ENCODE measurements around the gene CBS.
"Not testable (repeated sequence)": the region's sequence is repeated elsewhere in the genome, so short reads cannot be mapped to it uniquely, and the experiment has no call there.

Gene CBS

GRCh38 chr21:43104642-43105041, 29.0 kb upstream of the CBS start:
- CTCF ChIA-PET; POLR2A ChIA-PET; DNase-seq; H3K27me3 ChIP-seq (replicated peaks in 2 of 5; ENCODE audit: control insufficient read depth in 4 of 5, insufficient read depth in 5 of 5, low read length in 4 of 5); H3K4me3 ChIP-seq (ENCODE audit: control insufficient read depth in 1 of 7, extremely low read depth in 1 of 7, insufficient read depth in 4 of 7, low read depth in 2 of 7, low read length in 6 of 7); H3K36me3 ChIP-seq (ENCODE audit: control insufficient read depth in 4 of 4, insufficient read depth in 4 of 4, low read length in 3 of 4); H3K27ac ChIP-seq (ENCODE audit: insufficient read depth in 1 of 2, low read depth in 1 of 2, low read length in 2 of 2, poor library complexity in 1 of 2, severe bottlenecking in 2 of 2); H3K9me3 ChIP-seq (ENCODE audit: control extremely low read depth in 1 of 5, control insufficient read depth in 4 of 5, insufficient read depth in 2 of 5, low read depth in 1 of 5, low read length in 4 of 5); H3K4me1 ChIP-seq (ENCODE audit: control extremely low read depth in 1 of 4, control insufficient read depth in 4 of 4, insufficient read depth in 4 of 4, low read length in 3 of 4): not testable (repeated sequence)
- WGBS (ENCODE audit: insufficient coverage): no CpG with 5 or more reads among the region's 5 CpGs

GRCh38 chr21:43102281-43102680, 26.6 kb upstream of the CBS start:
- H3K36me3 ChIP-seq (ENCODE audit: control insufficient read depth in 4 of 4, insufficient read depth in 4 of 4, low read length in 3 of 4); CTCF ChIA-PET; H3K9me3 ChIP-seq (ENCODE audit: control extremely low read depth in 1 of 5, control insufficient read depth in 4 of 5, insufficient read depth in 2 of 5, low read depth in 1 of 5, low read length in 4 of 5); POLR2A ChIA-PET; DNase-seq; H3K4me1 ChIP-seq (ENCODE audit: control extremely low read depth in 1 of 4, control insufficient read depth in 4 of 4, insufficient read depth in 4 of 4, low read length in 3 of 4); H3K27ac ChIP-seq (ENCODE audit: insufficient read depth in 1 of 2, low read depth in 1 of 2, low read length in 2 of 2, poor library complexity in 1 of 2, severe bottlenecking in 2 of 2); H3K27me3 ChIP-seq (replicated peaks in 2 of 5; ENCODE audit: control insufficient read depth in 4 of 5, insufficient read depth in 5 of 5, low read length in 4 of 5); H3K4me3 ChIP-seq (ENCODE audit: control insufficient read depth in 1 of 7, extremely low read depth in 1 of 7, insufficient read depth in 4 of 7, low read depth in 2 of 7, low read length in 6 of 7): not testable (repeated sequence)
- WGBS (ENCODE audit: insufficient coverage): no CpG with 5 or more reads among the region's 4 CpGs

DNA sequence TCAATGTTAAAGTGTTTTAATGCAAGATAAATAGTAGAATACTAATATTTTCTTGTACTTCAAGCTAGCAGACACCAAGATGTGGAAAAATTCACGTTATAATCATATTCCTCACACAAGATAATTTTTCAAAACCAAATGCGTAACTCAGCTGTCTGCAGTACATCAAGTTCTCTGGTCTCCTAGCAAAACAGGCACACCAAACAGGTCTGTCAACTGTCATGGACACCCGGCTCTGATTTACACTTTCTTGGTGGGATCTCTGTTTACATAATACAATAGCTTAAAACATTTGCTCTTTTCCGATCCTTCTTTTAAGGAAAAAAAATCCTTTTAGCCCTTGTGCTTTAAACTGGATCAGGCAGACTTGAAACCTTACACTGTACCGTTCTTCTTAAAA, 26.0 kb upstream of the CBS start:
- H3K9me3 ChIP-seq (ENCODE audit: control extremely low read depth in 1 of 5, control insufficient read depth in 4 of 5, insufficient read depth in 2 of 5, low read depth in 1 of 5, low read length in 4 of 5); H3K36me3 ChIP-seq (ENCODE audit: control insufficient read depth in 4 of 4, insufficient read depth in 4 of 4, low read length in 3 of 4); POLR2A ChIA-PET; DNase-seq; H3K27ac ChIP-seq (ENCODE audit: insufficient read depth in 1 of 2, low read depth in 1 of 2, low read length in 2 of 2, poor library complexity in 1 of 2, severe bottlenecking in 2 of 2); CTCF ChIA-PET; H3K27me3 ChIP-seq (replicated peaks in 2 of 5; ENCODE audit: control insufficient read depth in 4 of 5, insufficient read depth in 5 of 5, low read length in 4 of 5); H3K4me3 ChIP-seq (ENCODE audit: control insufficient read depth in 1 of 7, extremely low read depth in 1 of 7, insufficient read depth in 4 of 7, low read depth in 2 of 7, low read length in 6 of 7); H3K4me1 ChIP-seq (ENCODE audit: control extremely low read depth in 1 of 4, control insufficient read depth in 4 of 4, insufficient read depth in 4 of 4, low read length in 3 of 4): not testable (repeated sequence)
- WGBS (ENCODE audit: insufficient coverage): no CpG with 5 or more reads among the region's 5 CpGs

DNA sequence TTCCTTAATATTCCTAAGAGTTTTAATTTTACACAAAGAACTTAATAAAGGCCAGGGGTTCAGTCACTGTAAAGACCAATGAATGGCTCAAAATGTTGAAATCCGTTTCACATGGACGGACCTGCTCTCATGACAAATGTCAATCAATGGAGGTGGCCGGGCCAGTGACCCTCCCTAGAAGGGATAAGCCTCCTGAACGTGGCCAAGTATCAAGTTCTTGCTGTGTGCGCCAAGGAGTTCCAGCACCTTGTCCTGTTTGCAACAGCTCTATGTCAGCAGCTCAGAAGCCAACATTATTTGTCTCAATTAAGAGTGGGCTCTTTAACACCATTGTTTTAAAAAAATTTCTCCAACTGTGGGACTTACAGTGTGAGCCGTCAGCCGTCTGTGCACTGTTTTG, 25.4 kb upstream of the CBS start:
- H3K4me1 ChIP-seq (ENCODE audit: control extremely low read depth in 1 of 4, control insufficient read depth in 4 of 4, insufficient read depth in 4 of 4, low read length in 3 of 4); H3K9me3 ChIP-seq (ENCODE audit: control extremely low read depth in 1 of 5, control insufficient read depth in 4 of 5, insufficient read depth in 2 of 5, low read depth in 1 of 5, low read length in 4 of 5); POLR2A ChIA-PET; H3K27me3 ChIP-seq (replicated peaks in 2 of 5; ENCODE audit: control insufficient read depth in 4 of 5, insufficient read depth in 5 of 5, low read length in 4 of 5); H3K4me3 ChIP-seq (ENCODE audit: control insufficient read depth in 1 of 7, extremely low read depth in 1 of 7, insufficient read depth in 4 of 7, low read depth in 2 of 7, low read length in 6 of 7); H3K36me3 ChIP-seq (ENCODE audit: control insufficient read depth in 4 of 4, insufficient read depth in 4 of 4, low read length in 3 of 4); H3K27ac ChIP-seq (ENCODE audit: insufficient read depth in 1 of 2, low read depth in 1 of 2, low read length in 2 of 2, poor library complexity in 1 of 2, severe bottlenecking in 2 of 2); DNase-seq; CTCF ChIA-PET: not testable (repeated sequence)
- no CpG with 5 or more reads among the region's 7 CpGs for WGBS (ENCODE audit: insufficient coverage)

- DNase-seq; H3K4me1 ChIP-seq (ENCODE audit: control extremely low read depth in 1 of 4, control insufficient read depth in 4 of 4, insufficient read depth in 4 of 4, low read length in 3 of 4); POLR2A ChIA-PET; H3K27me3 ChIP-seq (replicated peaks in 2 of 5; ENCODE audit: control insufficient read depth in 4 of 5, insufficient read depth in 5 of 5, low read length in 4 of 5); H3K9me3 ChIP-seq (ENCODE audit: control extremely low read depth in 1 of 5, control insufficient read depth in 4 of 5, insufficient read depth in 2 of 5, low read depth in 1 of 5, low read length in 4 of 5); H3K36me3 ChIP-seq (ENCODE audit: control insufficient read depth in 4 of 4, insufficient read depth in 4 of 4, low read length in 3 of 4); H3K4me3 ChIP-seq (ENCODE audit: control insufficient read depth in 1 of 7, extremely low read depth in 1 of 7, insufficient read depth in 4 of 7, low read depth in 2 of 7, low read length in 6 of 7); H3K27ac ChIP-seq (ENCODE audit: insufficient read depth in 1 of 2, low read depth in 1 of 2, low read length in 2 of 2, poor library complexity in 1 of 2, severe bottlenecking in 2 of 2); CTCF ChIA-PET: not testable (repeated sequence)
- WGBS (ENCODE audit: insufficient coverage): no CpG with 5 or more reads among the region's 16 CpGs
Observed at GRCh38 chr21:43091979-43092614, 16.5 kb upstream of the CBS start.

DNA sequence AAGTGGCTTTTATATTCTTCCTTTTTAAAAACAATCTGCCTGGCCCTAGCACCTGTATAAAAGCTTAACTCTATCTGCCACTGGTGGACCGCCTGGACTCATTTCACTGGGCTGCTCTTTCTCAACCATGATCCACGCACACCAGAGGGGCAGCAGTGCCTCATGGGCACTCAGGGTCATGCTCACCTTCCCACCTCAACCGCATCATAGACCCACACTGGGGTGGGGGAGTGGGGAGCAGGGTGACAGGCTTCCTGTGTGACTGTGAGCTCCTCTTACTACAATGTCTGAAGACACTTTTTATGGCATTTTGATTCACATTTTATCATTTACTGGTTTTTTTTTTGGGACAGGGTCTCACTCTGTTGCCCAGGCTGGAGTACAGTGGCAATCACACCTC, 15.3 kb upstream of the CBS start:
- not testable (repeated sequence) for DNase-seq

DNA sequence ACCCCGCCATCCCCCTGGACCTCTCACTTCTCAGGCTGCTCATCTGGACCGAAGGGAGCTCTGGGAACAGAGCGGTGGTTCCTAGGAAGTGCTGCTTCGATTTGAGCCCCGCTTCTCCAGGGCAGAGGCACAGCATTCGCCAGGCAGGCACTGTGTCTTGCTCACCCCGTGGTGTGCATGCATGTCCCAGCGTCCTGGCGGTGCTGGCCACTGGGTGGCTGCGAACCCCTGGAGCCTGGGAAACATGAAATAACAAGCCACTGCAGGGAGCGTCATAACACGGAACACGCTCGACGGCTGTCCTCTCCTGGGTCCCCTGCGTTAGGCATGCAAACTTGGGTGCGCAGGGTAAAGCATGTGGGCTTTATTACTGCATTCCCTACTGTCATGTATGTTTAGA, 13.8 kb upstream of the CBS start:
- POLR2A ChIA-PET; H3K4me1 ChIP-seq (ENCODE audit: control extremely low read depth in 1 of 4, control insufficient read depth in 4 of 4, insufficient read depth in 4 of 4, low read length in 3 of 4); H3K4me3 ChIP-seq (ENCODE audit: control insufficient read depth in 1 of 7, extremely low read depth in 1 of 7, insufficient read depth in 4 of 7, low read depth in 2 of 7, low read length in 6 of 7); H3K36me3 ChIP-seq (ENCODE audit: control insufficient read depth in 4 of 4, insufficient read depth in 4 of 4, low read length in 3 of 4); H3K27ac ChIP-seq (ENCODE audit: insufficient read depth in 1 of 2, low read depth in 1 of 2, low read length in 2 of 2, poor library complexity in 1 of 2, severe bottlenecking in 2 of 2); CTCF ChIA-PET; H3K27me3 ChIP-seq (replicated peaks in 2 of 5; ENCODE audit: control insufficient read depth in 4 of 5, insufficient read depth in 5 of 5, low read length in 4 of 5); DNase-seq; H3K9me3 ChIP-seq (ENCODE audit: control extremely low read depth in 1 of 5, control insufficient read depth in 4 of 5, insufficient read depth in 2 of 5, low read depth in 1 of 5, low read length in 4 of 5): not testable (repeated sequence)
- WGBS (ENCODE audit: insufficient coverage): no CpG with 5 or more reads among the region's 17 CpGs

More for the DNA sequence above, 15.3 kb upstream of the CBS start:
- WGBS (ENCODE audit: insufficient coverage): no CpG with 5 or more reads among the region's 3 CpGs
- POLR2A ChIA-PET; H3K27ac ChIP-seq (ENCODE audit: insufficient read depth in 1 of 2, low read depth in 1 of 2, low read length in 2 of 2, poor library complexity in 1 of 2, severe bottlenecking in 2 of 2); H3K36me3 ChIP-seq (ENCODE audit: control insufficient read depth in 4 of 4, insufficient read depth in 4 of 4, low read length in 3 of 4); H3K4me3 ChIP-seq (ENCODE audit: control insufficient read depth in 1 of 7, extremely low read depth in 1 of 7, insufficient read depth in 4 of 7, low read depth in 2 of 7, low read length in 6 of 7); H3K4me1 ChIP-seq (ENCODE audit: control extremely low read depth in 1 of 4, control insufficient read depth in 4 of 4, insufficient read depth in 4 of 4, low read length in 3 of 4); H3K9me3 ChIP-seq (ENCODE audit: control extremely low read depth in 1 of 5, control insufficient read depth in 4 of 5, insufficient read depth in 2 of 5, low read depth in 1 of 5, low read length in 4 of 5); CTCF ChIA-PET; H3K27me3 ChIP-seq (replicated peaks in 2 of 5; ENCODE audit: control insufficient read depth in 4 of 5, insufficient read depth in 5 of 5, low read length in 4 of 5): not testable (repeated sequence)
